ENCODE data around the gene MSI2.
A peak's percentile ranks its signal among the peaks of the same experiment; 100 is the strongest.

The MSI2 gene

DNA sequence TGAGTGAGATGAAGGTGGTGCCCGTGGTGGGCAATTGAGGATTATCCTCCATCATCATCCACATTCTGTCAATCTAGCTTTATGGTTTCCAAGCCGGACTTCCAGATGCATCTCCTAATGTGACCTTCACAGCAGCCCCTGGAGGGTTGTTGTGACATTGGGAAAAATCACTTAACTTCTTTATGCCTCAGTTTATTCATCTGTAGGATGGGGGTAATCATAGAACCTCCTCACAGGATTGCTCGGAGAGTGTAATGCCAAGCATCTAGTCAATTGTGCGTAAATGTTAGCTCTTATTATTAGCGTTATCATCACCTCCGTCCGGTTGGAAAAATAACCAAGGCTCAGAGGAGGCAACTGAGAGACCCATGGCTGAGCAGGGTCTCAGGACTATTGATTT, 274.8 kb downstream of the MSI2 start:
- Histone ChIP-seq H3K79me2 (ENCODE audit: insufficient read depth, low read length) (peaks cover 93% of the 10 kb centered on the region), H4K20me1 (ENCODE audit: insufficient read depth, low read length, poor library complexity, severe bottlenecking) (peaks cover 17% of the 10 kb centered on the region), H3K9me3 (ENCODE audit: insufficient read depth, low read depth, low read length) (no peaks in the 10 kb centered on the region), H2AFZ (ENCODE audit: low read length) (no peak overlapping the region), H3F3A (ENCODE audit: low read depth) (no peaks in the 10 kb centered on the region), H3K9ac (ENCODE audit: low read depth, low read length, poor library complexity, severe bottlenecking) (no peak overlapping the region), H3K9me2 (replicated peaks; ENCODE audit: low read depth, low read length) (no peaks in the 10 kb centered on the region), H3K36me3 (ENCODE audit: insufficient read depth, low read length) (peaks cover 62% of the 10 kb centered on the region; the same call in 1 of the 2 replicates), H3K4me3 (ENCODE audit: low read length, poor library complexity, severe bottlenecking) (no peak overlapping the region), H3K4me2 (ENCODE audit: low read depth, low read length, poor library complexity, severe bottlenecking) (no peak overlapping the region), H3K27me3 (ENCODE audit: insufficient read depth, low read length, poor library complexity, severe bottlenecking) (no peaks in the 10 kb centered on the region), H3K4me1 (ENCODE audit: insufficient read depth, low read length, poor library complexity, severe bottlenecking) (peaks cover 40% of the 10 kb centered on the region)
- TF ChIP-seq, protein P1, sequence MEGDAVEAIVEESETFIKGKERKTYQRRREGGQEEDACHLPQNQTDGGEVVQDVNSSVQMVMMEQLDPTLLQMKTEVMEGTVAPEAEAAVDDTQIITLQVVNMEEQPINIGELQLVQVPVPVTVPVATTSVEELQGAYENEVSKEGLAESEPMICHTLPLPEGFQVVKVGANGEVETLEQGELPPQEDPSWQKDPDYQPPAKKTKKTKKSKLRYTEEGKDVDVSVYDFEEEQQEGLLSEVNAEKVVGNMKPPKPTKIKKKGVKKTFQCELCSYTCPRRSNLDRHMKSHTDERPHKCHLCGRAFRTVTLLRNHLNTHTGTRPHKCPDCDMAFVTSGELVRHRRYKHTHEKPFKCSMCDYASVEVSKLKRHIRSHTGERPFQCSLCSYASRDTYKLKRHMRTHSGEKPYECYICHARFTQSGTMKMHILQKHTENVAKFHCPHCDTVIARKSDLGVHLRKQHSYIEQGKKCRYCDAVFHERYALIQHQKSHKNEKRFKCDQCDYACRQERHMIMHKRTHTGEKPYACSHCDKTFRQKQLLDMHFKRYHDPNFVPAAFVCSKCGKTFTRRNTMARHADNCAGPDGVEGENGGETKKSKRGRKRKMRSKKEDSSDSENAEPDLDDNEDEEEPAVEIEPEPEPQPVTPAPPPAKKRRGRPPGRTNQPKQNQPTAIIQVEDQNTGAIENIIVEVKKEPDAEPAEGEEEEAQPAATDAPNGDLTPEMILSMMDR (conservative IDR thresholded peaks at IDR 0.05; ENCODE audit: low read length), result no peak

DNA sequence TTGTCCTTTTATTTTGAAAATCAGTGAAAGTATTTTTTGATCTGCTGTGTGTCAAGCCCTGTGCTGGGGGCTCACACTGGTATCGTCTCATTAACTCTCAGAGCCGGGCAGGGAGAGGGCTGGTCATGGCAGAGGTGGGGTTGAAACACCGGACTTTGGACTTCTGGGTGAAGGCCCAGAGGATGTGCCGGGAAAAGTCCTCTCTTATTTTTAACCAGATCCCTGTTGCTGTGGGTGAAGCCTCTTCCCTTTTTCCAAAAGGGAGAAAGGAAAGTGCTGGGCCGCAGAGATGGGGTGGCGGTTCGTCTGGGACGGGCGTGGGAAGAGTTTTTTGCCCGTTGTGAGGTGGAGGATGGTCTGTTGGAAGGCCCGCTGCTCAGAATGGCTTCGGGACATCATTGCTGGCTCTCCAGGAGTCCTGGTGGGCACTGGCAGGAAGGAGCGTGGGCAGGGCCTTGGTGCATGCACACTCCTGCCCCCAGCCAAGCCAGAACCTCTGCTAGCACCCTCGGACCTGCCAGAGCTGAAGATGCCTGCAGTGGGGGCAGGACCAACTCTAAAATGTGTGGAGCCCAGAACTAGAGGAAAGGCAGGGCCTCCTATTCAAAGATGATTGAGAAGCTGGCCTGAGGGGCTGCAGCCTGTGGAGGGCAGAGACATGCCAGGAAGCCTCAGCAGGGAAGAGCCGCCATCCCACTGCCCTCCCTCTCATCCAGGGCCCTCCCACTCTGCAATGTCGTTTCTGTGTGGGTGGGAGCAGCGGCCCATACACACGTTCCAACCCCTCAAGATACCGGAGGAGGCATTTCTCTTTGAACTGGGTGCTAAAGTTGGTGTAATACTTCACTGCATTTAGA, 275.6 kb downstream of the MSI2 start:
- no peak overlapping the region for H2AFZ ChIP-seq (ENCODE audit: low read length)
- no peaks in the 10 kb centered on the region for H3K9me3 ChIP-seq (ENCODE audit: insufficient read depth, low read depth, low read length)
- peaks cover 40% of the 10 kb centered on the region for H3K4me1 ChIP-seq (ENCODE audit: insufficient read depth, low read length, poor library complexity, severe bottlenecking)
- H3K9ac ChIP-seq (ENCODE audit: low read depth, low read length, poor library complexity, severe bottlenecking), result peak overlapping the region; percentile 9
- no peaks in the 10 kb centered on the region for H3K27me3 ChIP-seq (ENCODE audit: insufficient read depth, low read length, poor library complexity, severe bottlenecking)
- no peaks in the 10 kb centered on the region for H3K9me2 ChIP-seq (replicated peaks; ENCODE audit: low read depth, low read length)
- H3K4me2 ChIP-seq (ENCODE audit: low read depth, low read length, poor library complexity, severe bottlenecking), result no peak overlapping the region
- H4K20me1 ChIP-seq (ENCODE audit: insufficient read depth, low read length, poor library complexity, severe bottlenecking), result peaks cover 17% of the 10 kb centered on the region
- H3K79me2 ChIP-seq (ENCODE audit: insufficient read depth, low read length), result peaks cover 92% of the 10 kb centered on the region
- no peak overlapping the region for H3K4me3 ChIP-seq (ENCODE audit: low read length, poor library complexity, severe bottlenecking)
- H3F3A ChIP-seq (ENCODE audit: low read depth), result no peaks in the 10 kb centered on the region
- H3K36me3 ChIP-seq (ENCODE audit: insufficient read depth, low read length), result peaks cover 68% of the 10 kb centered on the region; the same call in 1 of the 2 replicates
- TF ChIP-seq, protein P1 (conservative IDR thresholded peaks at IDR 0.05; ENCODE audit: low read length), result no peak
- no peak for TF ChIP-seq EZH2phosphoT487 (IDR thresholded peaks at IDR 0.05; ENCODE audit: borderline replicate concordance)

DNA sequence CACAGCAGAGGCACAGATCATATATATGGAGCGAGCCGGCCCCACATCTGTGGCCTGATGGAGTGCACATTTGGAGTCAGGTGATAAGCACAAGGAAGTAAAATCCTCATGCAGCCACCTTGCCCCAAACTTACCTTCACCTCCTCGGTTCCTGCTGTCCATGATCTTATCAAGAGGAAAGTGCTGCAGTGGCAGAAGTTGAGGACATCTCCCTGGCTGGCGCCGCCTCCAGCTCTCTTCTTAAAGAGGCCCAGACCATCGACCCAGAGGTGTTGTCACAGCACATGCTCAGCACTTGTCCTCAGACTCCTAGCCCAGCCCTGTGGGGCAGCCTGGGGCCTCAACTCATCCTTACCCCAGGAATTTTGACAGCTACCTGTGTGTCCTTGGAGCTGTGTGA, 276.2 kb downstream of the MSI2 start:
- Histone ChIP-seq H3K27me3 (ENCODE audit: insufficient read depth, low read length, poor library complexity, severe bottlenecking) (no peaks in the 10 kb centered on the region), H3K4me1 (ENCODE audit: insufficient read depth, low read length, poor library complexity, severe bottlenecking) (peaks cover 36% of the 10 kb centered on the region), H4K20me1 (ENCODE audit: insufficient read depth, low read length, poor library complexity, severe bottlenecking) (peaks cover 14% of the 10 kb centered on the region), H3K4me3 (ENCODE audit: low read length, poor library complexity, severe bottlenecking) (no peak overlapping the region), H3K36me3 (ENCODE audit: insufficient read depth, low read length) (peaks cover 68% of the 10 kb centered on the region; the same call in 1 of the 2 replicates), H2AFZ (ENCODE audit: low read length) (no peak overlapping the region), H3K9me3 (ENCODE audit: insufficient read depth, low read depth, low read length) (no peaks in the 10 kb centered on the region), H3F3A (ENCODE audit: low read depth) (no peaks in the 10 kb centered on the region), H3K9ac (ENCODE audit: low read depth, low read length, poor library complexity, severe bottlenecking) (no peak overlapping the region), H3K4me2 (ENCODE audit: low read depth, low read length, poor library complexity, severe bottlenecking) (no peak overlapping the region), H3K9me2 (replicated peaks; ENCODE audit: low read depth, low read length) (no peaks in the 10 kb centered on the region), H3K79me2 (ENCODE audit: insufficient read depth, low read length) (peaks cover 87% of the 10 kb centered on the region)
- no peak for TF ChIP-seq EZH2phosphoT487 (IDR thresholded peaks at IDR 0.05; ENCODE audit: borderline replicate concordance)
- TF ChIP-seq, protein P1 (conservative IDR thresholded peaks at IDR 0.05; ENCODE audit: low read length), result no peak
